HG03103 (cell line): Measurements from ENCODE around the gene ACTR3C.
A peak's percentile ranks its signal among the peaks of the same experiment; 100 is the strongest.
"Not testable (repeated sequence)": the region's sequence is repeated elsewhere in the genome, so short reads cannot be mapped to it uniquely, and the experiment has no call there.

Source experiments
- ATAC-seq: cut with Tn5 transposase; IDR thresholded peaks from one replicate; pipeline ENCODE4 v1.9.1; 2021; ENCODE audit warnings: low read depth; ENCODE audit not compliant: unreplicated experiment

The ACTR3C gene

GRCh38 chr7:150285849-150286754 is 37.2 kb downstream of the ACTR3C start:
- peak; percentile 73 for ATAC-seq

- ATAC-seq: not testable (repeated sequence)
These were observed 39.7 kb downstream of the ACTR3C start for GRCh38 chr7:150283608-150284007.

- not testable (repeated sequence) for ATAC-seq
These were observed 40.2 kb downstream of the ACTR3C start for GRCh38 chr7:150283111-150283510.

- ATAC-seq: not testable (repeated sequence)
These were observed 41.5 kb downstream of the ACTR3C start for GRCh38 chr7:150281681-150282403.

- not testable (repeated sequence) for ATAC-seq
These were observed 45.0 kb downstream of the ACTR3C start for GRCh38 chr7:150278383-150278782.

GRCh38 chr7:150276132-150276695 is 47.1 kb downstream of the ACTR3C start:
- not testable (repeated sequence) for ATAC-seq

- not testable (repeated sequence) for ATAC-seq
These were observed 51.4 kb downstream of the ACTR3C start for GRCh38 chr7:150271898-150272297.

- ATAC-seq: not testable (repeated sequence)
These were observed 53.1 kb downstream of the ACTR3C start for GRCh38 chr7:150270101-150270824.

GRCh38 chr7:150268798-150269197 is 54.5 kb downstream of the ACTR3C start:
- ATAC-seq: not testable (repeated sequence)

- ATAC-seq: not testable (repeated sequence)
These were observed 55.1 kb downstream of the ACTR3C start for GRCh38 chr7:150268287-150268686.

GRCh38 chr7:150266953-150267665 is 56.2 kb downstream of the ACTR3C start:
- ATAC-seq: not testable (repeated sequence)

- not testable (repeated sequence) for ATAC-seq
These were observed 60.7 kb downstream of the ACTR3C start for GRCh38 chr7:150262656-150263055.

- ATAC-seq: not testable (repeated sequence)
These were observed 75.6 kb downstream of the ACTR3C start for GRCh38 chr7:150247745-150248144.

- not testable (repeated sequence) for ATAC-seq
These were observed 78.1 kb downstream of the ACTR3C start for GRCh38 chr7:150245208-150245607.

GRCh38 chr7:150242935-150243334 is 80.4 kb downstream of the ACTR3C start:
- ATAC-seq: not testable (repeated sequence)

GRCh38 chr7:150225444-150225843 is 97.9 kb downstream of the ACTR3C start:
- not testable (repeated sequence) for ATAC-seq

GRCh38 chr7:150222083-150222972 is 101.0 kb downstream of the ACTR3C start:
- ATAC-seq: not testable (repeated sequence)

GRCh38 chr7:150220673-150221181 is 102.6 kb downstream of the ACTR3C start:
- ATAC-seq: not testable (repeated sequence)
